GM12878 (cell line): Measurements from ENCODE around the gene OR2Z1. TPM values are rescaled to one million over a fixed set of nuclear protein-coding genes. Genes with fewer than 3 reads are reported as not detected.

Source experiments
- ATAC-seq: fragments of 200-7000 bp; cut with Tn5 transposase; 3 replicates; pipeline ENCODE4 v1.9.1; 2020; ENCODE audit warnings: mild to moderate bottlenecking, moderate library complexity
- BruUV-seq: library from RNA; stranded (reverse); fragments of 400-500 nt; replicated peaks from 2 replicates; lab custom pipeline; 2021; lab: Mats Ljungman, UMichigan
- CTCF ChIA-PET: fragments of 300-600 bp; sonication (Branson Sonifier 250); formaldehyde crosslinking; extraction: SDS; loops from one replicate; lab custom pipeline; 2021; ENCODE audit warnings: inconsistent platforms; lab: Yijun Ruan, JAX
- POLR2A ChIA-PET: fragments of 350-600 bp; formaldehyde crosslinking; extraction: SDS; loops from one replicate; lab custom pipeline; 2021; ENCODE audit warnings: inconsistent platforms; lab: Charles Lee
- RAD21 ChIA-PET: fragments of 300-600 bp; sonication (Branson Sonifier 250); formaldehyde crosslinking; loops from one replicate; lab custom pipeline; 2023; ENCODE audit warnings: antibody characterized with exemption; ENCODE audit not compliant: unreplicated experiment; lab: Charles Lee
- SMC1A ChIA-PET: fragments of 300-600 bp; sonication (Branson Sonifier 250); formaldehyde crosslinking; loops from one replicate; lab custom pipeline; 2023; ENCODE audit not compliant: unreplicated experiment, uncharacterized antibody; lab: Charles Lee
- DNase-seq: peaks from one replicate; pipeline ENCODE4 v3.0.0-alpha.2; 2011; ENCODE audit warnings: low read depth, low spot score
- FAIRE-seq: peaks from 3 replicates; lab custom pipeline; 2011; peaks lifted over from hg19 to GRCh38; lab: Jason Lieb, UNC
- H2AFZ ChIP-seq: 2 replicates; pipeline ENCODE4 v1.6.0; 2011; ENCODE audit warnings: low read depth, low read length, control low read depth; ENCODE audit not compliant: control insufficient read depth
- H3K27ac ChIP-seq: 2 replicates; pipeline ENCODE4 v1.5.1; 2011; ENCODE audit warnings: control low read depth; ENCODE audit not compliant: control insufficient read depth, insufficient read depth
- H3K27me3 ChIP-seq, 2 experiments: replicated peaks in 1 of 2; 2 replicates each; pipeline versions ENCODE4 v1.6.0 to v1.6.1; 2011; ENCODE audit warnings: low read length in 1 of 2; ENCODE audit not compliant: control insufficient read depth in 2 of 2, insufficient read depth in 2 of 2
- H3K36me3 ChIP-seq, 2 experiments: 2 replicates each; pipeline ENCODE4 v1.5.1; 2011; ENCODE audit warnings: low read length in 1 of 2; ENCODE audit not compliant: control insufficient read depth in 2 of 2, insufficient read depth in 2 of 2
- H3K4me1 ChIP-seq: 2 replicates; pipeline ENCODE4 v1.6.1; 2011; ENCODE audit warnings: mild to moderate bottlenecking, low read length, moderate library complexity, mixed read lengths; ENCODE audit not compliant: control insufficient read depth, insufficient read depth
- H3K4me2 ChIP-seq: 2 replicates; pipeline ENCODE4 v1.6.0; 2011; ENCODE audit warnings: control low read depth; ENCODE audit not compliant: control insufficient read depth, insufficient read depth
- H3K4me3 ChIP-seq: fragments of 200-600 bp; sonication (generic); 2 replicates; pipeline ENCODE4 v1.5.1; 2016
- H3K79me2 ChIP-seq: 2 replicates; pipeline ENCODE4 v1.6.0; 2011; ENCODE audit warnings: low read length; ENCODE audit not compliant: control insufficient read depth, insufficient read depth
- H3K9ac ChIP-seq: 2 replicates; pipeline ENCODE4 v1.8.0; 2011; ENCODE audit warnings: low read length, control low read depth, mixed read lengths; ENCODE audit not compliant: control insufficient read depth, insufficient read depth
- H3K9me3 ChIP-seq: replicated peaks from 3 replicates; pipeline ENCODE4 v1.5.1; 2011; ENCODE audit warnings: mild to moderate bottlenecking, low read length; ENCODE audit not compliant: control insufficient read depth, insufficient read depth
- H4K20me1 ChIP-seq: 2 replicates; pipeline ENCODE4 v1.6.0; 2011; ENCODE audit not compliant: control insufficient read depth, insufficient read depth
- BHLHE40 ChIP-seq, 2 experiments: fragments of 450-650 bp in 1 of 2; IDR thresholded peaks; 2 replicates each; pipeline ENCODE4 v1.6.1; 2011 to 2017; ENCODE audit warnings: low read depth in 2 of 2, borderline replicate concordance in 1 of 2, improper control_type of control experiment in 1 of 2, low read length in 1 of 2, mild to moderate bottlenecking in 1 of 2
- CHD1 ChIP-seq: IDR thresholded peaks from 2 replicates; pipeline ENCODE4 v1.6.1; 2012; ENCODE audit warnings: low read depth, low read length, improper control_type of control experiment
- CTCF ChIP-seq, 3 experiments: IDR thresholded peaks in 2 of 3; conservative IDR thresholded peaks in 1 of 3; 2 replicates each; pipeline ENCODE4 v1.5.1; 2011; ENCODE audit warnings: low read depth in 3 of 3, low read length in 3 of 3, mild to moderate bottlenecking in 3 of 3, control low read depth in 2 of 3, moderate library complexity in 2 of 3, inconsistent platforms in 1 of 3, mixed read lengths in 1 of 3; ENCODE audit not compliant: control insufficient read depth in 2 of 3, insufficient read depth in 1 of 3; ENCODE audit errors: extremely low read depth in 1 of 3
- E4F1 ChIP-seq: fragments of 450-650 bp; IDR thresholded peaks from 2 replicates; pipeline ENCODE4 v1.6.1; 2018; ENCODE audit warnings: borderline replicate concordance, mild to moderate bottlenecking; ENCODE audit not compliant: partially characterized antibody
- IRF3 ChIP-seq: fragments of 450-650 bp; IDR thresholded peaks from 2 replicates; pipeline ENCODE4 v1.6.1; 2014; ENCODE audit warnings: mild to moderate bottlenecking
- KAT2A ChIP-seq: conservative IDR thresholded peaks from 2 replicates; pipeline ENCODE4 v1.6.1; 2011; ENCODE audit warnings: low read depth, low read length; ENCODE audit not compliant: control insufficient read depth
- SREBF2 ChIP-seq: IDR thresholded peaks from 2 replicates; pipeline ENCODE4 v1.6.1; 2012; ENCODE audit warnings: mild to moderate bottlenecking, low read length
- STAT1 ChIP-seq: fragments of 450-650 bp; conservative IDR thresholded peaks from 2 replicates; pipeline ENCODE4 v1.6.1; 2014; ENCODE audit warnings: antibody characterized with exemption, mild to moderate bottlenecking
- ZBED1 ChIP-seq: IDR thresholded peaks from 2 replicates; pipeline ENCODE4 v1.6.1; 2016; ENCODE audit warnings: borderline replicate concordance
- ZNF622 ChIP-seq: fragments of 450-650 bp; IDR thresholded peaks from 2 replicates; pipeline ENCODE4 v1.6.1; 2017; ENCODE audit warnings: mild to moderate bottlenecking, inconsistent platforms
- WGBS: methylation state at CpG from one replicate; pipeline ENCODE4 v1.1.6; 2016; ENCODE audit warnings: low lambda C conversion rate; ENCODE audit not compliant: insufficient replicate concordance, insufficient coverage; ENCODE audit errors: missing lambda C conversion rate; 5-methylcytosine and 5-hydroxymethylcytosine counted together
- in situ Hi-C: fragments of 300-500 bp; cut with MboI; formaldehyde crosslinking; loops from 9 replicates; pipeline ENCODE4 v1.14.3; 2018; ENCODE audit warnings: mixed read lengths
- intact Hi-C: fragments of 100-400 bp; cut with micrococcal nuclease; formaldehyde crosslinking; loops from one replicate; pipeline ENCODE4 v1.14.2; 2022; ENCODE audit not compliant: unreplicated experiment
- polyA plus RNA-seq, 11 experiments: library from polyadenylated mRNA; depleted of rRNA in 4 of 11; unstranded in 6 of 11; stranded (reverse) in 5 of 11; fragments of >200 nt; fragmentation: Nextera tagmentation in 4 of 11; fragmentation: Illumina TruSeq in 1 of 11; extraction: Ambion mirVana in 4 of 11; extraction: Trizol in 1 of 11; gene quantifications; 1 replicate in 1 of 11; 2 replicates in 10 of 11; pipeline versions ENCODE4 v1.2.1 to v1.2.3, GENCODE V29; 2011 to 2016; ENCODE audit warnings: inconsistent platforms in 2 of 11, missing spikeins in 2 of 11, low read depth in 1 of 11
- total RNA-seq, 4 experiments: library from RNA; depleted of rRNA in 3 of 4; stranded (reverse); fragments of >200 nt in 3 of 4; fragmentation: Illumina TruSeq in 1 of 4; extraction: Trizol in 1 of 4; gene quantifications; 2 replicates each; pipeline versions ENCODE4 v1.2.1 to v1.2.3, GENCODE V29; 2013 to 2021

OR2Z1 gene
- total and polyA plus RNA-seq, 10 of the 15 experiments (the other 5 are each of a cell fraction or from before 2014, with no cell fraction given), result not detected

GRCh38 chr19:8680676-8681344 lies 40.6 kb upstream of the OR2Z1 start:
- DNase-seq, result no peak
- CTCF ChIA-PET, result interaction anchor here (0.7 to 1.9 kb wide), 2 partner anchors 12 to 14 kb away, joined by 3 to 7 read pairs; no protein-coding TSS in a partner anchor
- no peak overlapping the region for H3K9ac ChIP-seq
- FAIRE-seq, result no peak
- no peaks in the 10 kb centered on the region for H3K27me3 ChIP-seq
- SMC1A ChIA-PET, result no interaction called here
- TF ChIP-seq STAT1 (no peak), ZBED1 (no peak), IRF3 (no peak)
- TF ChIP-seq, all 136 proteins: peak for 0
- Histone ChIP-seq H4K20me1 (no peaks in the 10 kb centered on the region), H2AFZ (no peak overlapping the region), H3K4me2 (no peak overlapping the region), H3K36me3 (no peaks in the 10 kb centered on the region), H3K27ac (no peak overlapping the region), H3K9me3 (no peaks in the 10 kb centered on the region; the same call in 2 of the 3 replicates), H3K4me1 (no peaks in the 10 kb centered on the region), H3K4me3 (no peak overlapping the region), H3K79me2 (no peaks in the 10 kb centered on the region)
- in situ Hi-C loops, result no loop called here
- 10% methylated on average over 5 of the region's 5 CpGs for WGBS
- ATAC-seq, result no peak
- POLR2A ChIA-PET, result no interaction called here
- BruUV-seq, result no TSS peak
- RAD21 ChIA-PET, result no interaction called here
- intact Hi-C loops, result no loop called here

- CTCF ChIA-PET, result interaction anchor here (0.7 to 1.9 kb wide), 2 partner anchors 11 to 13 kb away, joined by 3 to 7 read pairs; no protein-coding TSS in a partner anchor
- RAD21 ChIA-PET, result no interaction called here
- FAIRE-seq, result no peak
- no peak for ATAC-seq
- H2AFZ ChIP-seq, result no peak overlapping the region
- H3K36me3 ChIP-seq, result no peaks in the 10 kb centered on the region
- DNase-seq, result no peak
- no peaks in the 10 kb centered on the region; the same call in 2 of the 3 replicates for H3K9me3 ChIP-seq
- no peaks in the 10 kb centered on the region for H3K79me2 ChIP-seq
- H3K9ac ChIP-seq, result no peak overlapping the region
- no peak overlapping the region for H3K4me2 ChIP-seq
- in situ Hi-C loops, result no loop called here
- BruUV-seq, result no TSS peak
- no peak overlapping the region for H3K27ac ChIP-seq
- WGBS, result 0% methylated on average over 2 of the region's 2 CpGs
- SMC1A ChIA-PET, result no interaction called here
- no peak overlapping the region for H3K4me3 ChIP-seq
- no peaks in the 10 kb centered on the region for H3K27me3 ChIP-seq
- H4K20me1 ChIP-seq, result no peaks in the 10 kb centered on the region
- intact Hi-C loops, result no loop called here
- POLR2A ChIA-PET, result no interaction called here
- H3K4me1 ChIP-seq, result no peaks in the 10 kb centered on the region
- TF ChIP-seq SREBF2 (no peak), KAT2A (no peak), BHLHE40 (IDR thresholded peaks at IDR 0.05; ENCODE audit: borderline replicate concordance in 1 of 2, low read depth in 2 of 2, low read length in 1 of 2) (no peak), E4F1 (no peak), CHD1 (no peak), CTCF (IDR thresholded peaks at IDR 0.05 in 2 of 3, conservative IDR thresholded peaks at IDR 0.05 in 1 of 3; ENCODE audit: control insufficient read depth in 2 of 3, extremely low read depth in 1 of 3, insufficient read depth in 1 of 3, low read depth in 3 of 3, low read length in 3 of 3) (no peak), ZNF622 (no peak)
Observed at GRCh38 chr19:8681345-8682029, 39.9 kb upstream of the OR2Z1 start.
